Esophagus muscularis mucosa (tissue), 4 donors: ENCODE measurements around the gene NDEL1. TPM values are rescaled to one million over a fixed set of nuclear protein-coding genes. Genes with fewer than 3 reads are reported as not detected.
A peak's percentile ranks its signal among the peaks of the same experiment; 100 is the strongest.

ENCODE experiments used
- DNase-seq: peaks from one replicate; pipeline ENCODE4 v3.0.0-alpha.2; 2017; ENCODE audit errors: extremely low spot score
- H3K27ac ChIP-seq, 4 donors: fragments of 200-600 bp; sonication (generic); replicated peaks in 1 of 4; 1 replicate in 3 of 4; 2 replicates in 1 of 4; pipeline ENCODE4 v1.5.1; 2016 to 2019; ENCODE audit warnings: mild to moderate bottlenecking in 1 of 4
- H3K27me3 ChIP-seq, 4 donors: fragments of 200-600 bp; sonication (generic); one replicate each; pipeline versions ENCODE4 v1.5.1 to v1.6.0; 2016 to 2019
- H3K36me3 ChIP-seq, 4 donors: fragments of 200-600 bp; sonication (generic); one replicate each; pipeline ENCODE4 v1.5.1; 2016 to 2019
- H3K4me1 ChIP-seq, 4 donors: fragments of 200-600 bp; sonication (generic); one replicate each; pipeline ENCODE4 v1.5.1; 2016 to 2019
- H3K4me3 ChIP-seq, 4 donors: fragments of 200-600 bp; sonication (generic); 1 replicate in 2 of 4; 2 replicates in 2 of 4; pipeline ENCODE4 v1.5.1; 2016 to 2019; ENCODE audit warnings: mild to moderate bottlenecking in 4 of 4, moderate library complexity in 1 of 4
- H3K9me3 ChIP-seq, 4 donors: fragments of 200-600 bp; sonication (generic); 1 replicate in 3 of 4; 2 replicates in 1 of 4; pipeline ENCODE4 v1.5.1; 2016 to 2019
- EP300 ChIP-seq: sonication (generic); formaldehyde crosslinking; IDR thresholded peaks from one replicate; pipeline ENCODE4 v1.6.1; 2017; ENCODE audit warnings: antibody characterized with exemption
- POLR2A ChIP-seq: fragments of 450-650 bp; IDR thresholded peaks from one replicate; pipeline ENCODE4 v1.6.1; 2017; ENCODE audit warnings: antibody characterized with exemption, moderate library complexity, mild to moderate bottlenecking, low read depth
- POLR2AphosphoS5 ChIP-seq, 2 donors: sonication (generic); formaldehyde crosslinking; IDR thresholded peaks; one replicate each; pipeline ENCODE4 v1.6.1; 2017; ENCODE audit warnings: antibody characterized with exemption in 2 of 2
- WGBS: methylation state at CpG from one replicate; pipeline ENCODE4 v1.1.5; 2018; 5-methylcytosine and 5-hydroxymethylcytosine counted together
- intact Hi-C: fragments of 100-400 bp; cut with DNase I; formaldehyde crosslinking; loops from one replicate; pipeline ENCODE4 v1.15.1; 2023
- total RNA-seq, 4 donors: library from RNA; depleted of rRNA; stranded (reverse); fragments of >200 nt; gene quantifications; one replicate each; pipeline versions ENCODE4 v1.1.0 to v1.2.1, GENCODE V29; 2016
- TF ChIP-seq, protein P1 (sequence below), 3 experiments: fragments of 200-600 bp in 2 of 3; fragments of 450-650 bp in 1 of 3; sonication (generic) in 2 of 3; IDR thresholded peaks; one replicate each; pipeline ENCODE4 v1.5.1; 2017 to 2019; ENCODE audit warnings: antibody characterized with exemption in 3 of 3, mild to moderate bottlenecking in 2 of 3, moderate library complexity in 1 of 3

Gene NDEL1
- total RNA-seq, 4 donors from 2014 or later: 48.2 to 80.8 (median 55.5) TPM

DNA sequence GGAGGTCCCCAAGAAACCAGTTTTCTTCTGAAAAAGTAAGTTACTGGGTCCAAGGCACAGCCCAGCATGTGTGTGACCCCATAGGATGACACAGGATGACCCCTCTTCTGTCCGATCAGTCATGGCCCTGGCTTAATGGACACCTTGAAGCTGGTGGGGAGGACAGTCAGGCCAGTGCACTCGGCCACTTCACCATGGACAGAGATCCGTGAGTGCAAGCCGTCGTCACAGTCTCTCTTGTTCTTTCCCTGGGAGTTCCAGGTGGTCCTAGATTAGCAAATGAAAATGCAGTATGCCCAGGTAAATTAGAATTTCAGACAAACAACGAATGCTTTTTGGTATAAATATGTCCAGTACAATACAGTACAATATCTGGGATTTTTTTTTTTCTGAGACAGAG lies 36.7 kb upstream of the NDEL1 start:
- Histone ChIP-seq H3K27ac (no peak overlapping the region), H3K27me3 (peaks cover 0 to 61% (median 20%) of the 10 kb centered on the region in 4 donors), H3K4me1 (no peaks in the 10 kb centered on the region), H3K9me3 (no peaks in the 10 kb centered on the region), H3K4me3 (no peak overlapping the region), H3K36me3 (no peaks in the 10 kb centered on the region)
- intact Hi-C loops: no loop called here
- 70% methylated on average over 6 of the region's 6 CpGs for WGBS
- DNase-seq: no peak
- TF ChIP-seq EP300 (no peak), POLR2A (no peak), POLR2AphosphoS5 (IDR thresholded peaks at IDR 0.05) (no peak)

DNA sequence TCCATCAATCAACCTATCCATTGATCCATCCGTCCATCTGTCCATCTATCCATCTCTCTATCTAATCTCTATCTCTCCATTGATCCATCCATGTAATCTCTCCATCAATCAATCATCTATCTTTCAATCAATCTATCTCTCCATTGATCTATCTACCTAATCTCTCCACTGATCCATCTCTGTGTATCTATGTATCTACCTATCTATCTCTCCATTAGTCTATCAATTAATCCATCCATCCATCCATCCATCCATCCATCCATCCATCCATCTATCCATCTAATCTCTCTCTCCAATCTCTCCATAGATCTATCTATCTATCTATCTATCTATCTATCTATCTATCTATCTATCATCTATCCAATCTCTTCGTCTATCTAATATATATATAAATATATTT lies 34.6 kb upstream of the NDEL1 start:
- H3K27me3 ChIP-seq: peaks cover 0 to 57% (median 11%) of the 10 kb centered on the region in 4 donors
- H3K27ac ChIP-seq: no peak overlapping the region
- no peak for DNase-seq
- H3K36me3 ChIP-seq: no peaks in the 10 kb centered on the region
- intact Hi-C loops: no loop called here
- no peaks in the 10 kb centered on the region for H3K9me3 ChIP-seq
- no peak for TF ChIP-seq EP300
- TF ChIP-seq, protein P1, sequence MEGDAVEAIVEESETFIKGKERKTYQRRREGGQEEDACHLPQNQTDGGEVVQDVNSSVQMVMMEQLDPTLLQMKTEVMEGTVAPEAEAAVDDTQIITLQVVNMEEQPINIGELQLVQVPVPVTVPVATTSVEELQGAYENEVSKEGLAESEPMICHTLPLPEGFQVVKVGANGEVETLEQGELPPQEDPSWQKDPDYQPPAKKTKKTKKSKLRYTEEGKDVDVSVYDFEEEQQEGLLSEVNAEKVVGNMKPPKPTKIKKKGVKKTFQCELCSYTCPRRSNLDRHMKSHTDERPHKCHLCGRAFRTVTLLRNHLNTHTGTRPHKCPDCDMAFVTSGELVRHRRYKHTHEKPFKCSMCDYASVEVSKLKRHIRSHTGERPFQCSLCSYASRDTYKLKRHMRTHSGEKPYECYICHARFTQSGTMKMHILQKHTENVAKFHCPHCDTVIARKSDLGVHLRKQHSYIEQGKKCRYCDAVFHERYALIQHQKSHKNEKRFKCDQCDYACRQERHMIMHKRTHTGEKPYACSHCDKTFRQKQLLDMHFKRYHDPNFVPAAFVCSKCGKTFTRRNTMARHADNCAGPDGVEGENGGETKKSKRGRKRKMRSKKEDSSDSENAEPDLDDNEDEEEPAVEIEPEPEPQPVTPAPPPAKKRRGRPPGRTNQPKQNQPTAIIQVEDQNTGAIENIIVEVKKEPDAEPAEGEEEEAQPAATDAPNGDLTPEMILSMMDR (IDR thresholded peaks at IDR 0.05): no peak
- no peak for TF ChIP-seq POLR2AphosphoS5 (IDR thresholded peaks at IDR 0.05)
- no peak for TF ChIP-seq POLR2A
- no peak overlapping the region for H3K4me3 ChIP-seq
- 86% methylated on average over 2 of the region's 2 CpGs for WGBS
- H3K4me1 ChIP-seq: no peaks in the 10 kb centered on the region

DNA sequence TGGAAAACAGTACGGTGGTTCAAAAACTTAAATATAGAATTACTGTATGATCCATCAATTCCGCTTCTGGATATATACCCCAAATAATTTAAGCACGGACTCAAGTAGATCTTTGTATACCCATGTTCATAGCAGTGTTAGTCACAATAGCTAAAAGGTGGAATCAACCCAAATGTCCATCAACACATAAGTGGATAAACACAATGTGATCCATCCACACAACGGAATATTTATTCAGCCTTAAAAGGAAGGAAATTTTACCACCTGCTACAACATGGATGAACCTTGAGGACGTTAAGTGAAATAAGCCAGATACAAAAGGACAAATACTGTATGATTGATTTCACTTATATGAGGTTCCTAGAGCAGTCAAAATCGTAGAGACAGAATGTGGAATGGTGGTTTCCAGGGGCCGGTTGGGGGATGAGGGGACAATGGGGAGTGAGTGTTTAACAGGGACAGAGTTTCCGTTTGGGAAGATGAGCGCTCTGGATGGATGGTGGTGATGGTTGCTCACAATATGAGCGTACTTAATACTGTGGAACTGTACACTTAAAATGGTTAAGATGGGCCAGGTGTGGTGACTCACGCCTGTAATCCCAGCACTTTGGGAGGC lies 32.7 kb upstream of the NDEL1 start:
- H3K36me3 ChIP-seq: no peaks in the 10 kb centered on the region
- TF ChIP-seq POLR2A (no peak), POLR2AphosphoS5 (IDR thresholded peaks at IDR 0.05) (no peak), EP300 (no peak)
- TF ChIP-seq, protein P1 (IDR thresholded peaks at IDR 0.05): no peak
- H3K9me3 ChIP-seq: no peaks in the 10 kb centered on the region
- no peak overlapping the region for H3K27ac ChIP-seq
- H3K27me3 ChIP-seq: peaks cover 0 to 44% (median 2%) of the 10 kb centered on the region in 4 donors
- no peak for DNase-seq
- no peaks in the 10 kb centered on the region for H3K4me1 ChIP-seq
- no peak overlapping the region for H3K4me3 ChIP-seq
- intact Hi-C loops: no loop called here
- WGBS: 55% methylated on average over 11 of the region's 11 CpGs

DNA sequence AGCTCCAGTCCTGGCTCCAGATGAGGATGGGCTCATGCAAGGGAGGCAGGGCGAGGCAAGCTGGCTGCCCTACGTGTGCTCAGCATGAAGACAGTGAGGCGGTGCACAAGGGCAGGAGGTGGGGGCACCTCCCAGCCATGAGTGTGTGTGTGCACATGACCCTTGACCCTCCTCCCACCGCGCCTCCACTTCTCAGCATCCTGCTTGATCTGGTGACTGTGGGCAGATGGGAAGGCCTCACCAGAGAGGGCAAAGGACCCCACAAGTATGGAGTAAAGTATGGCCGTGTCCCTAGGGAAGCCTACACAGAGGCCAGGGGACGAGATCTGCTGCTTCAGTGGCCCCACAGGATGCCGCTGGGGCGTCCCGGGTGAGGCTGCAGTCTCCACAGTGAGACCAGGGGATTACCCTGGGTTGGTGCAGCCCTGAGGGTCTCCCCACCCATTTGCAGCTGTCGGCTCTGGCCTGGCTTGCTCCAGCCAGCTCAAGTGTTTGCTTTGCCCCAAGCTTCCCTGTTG lies 30.1 kb upstream of the NDEL1 start:
- no peak for DNase-seq
- Histone ChIP-seq H3K36me3 (no peaks in the 10 kb centered on the region), H3K27ac (no peak overlapping the region), H3K4me3 (no peak overlapping the region), H3K27me3 (peaks cover 0 to 38% (median 2%) of the 10 kb centered on the region in 4 donors), H3K9me3 (no peaks in the 10 kb centered on the region), H3K4me1 (peaks cover 0 to 7% (median 6%) of the 10 kb centered on the region in 4 donors)
- no peak for TF ChIP-seq POLR2A
- TF ChIP-seq EP300: no peak
- TF ChIP-seq POLR2AphosphoS5 (IDR thresholded peaks at IDR 0.05): no peak
- TF ChIP-seq, protein P1 (IDR thresholded peaks at IDR 0.05): no peak
- intact Hi-C loops: no loop called here
- WGBS: 72% methylated on average over 5 of the region's 11 CpGs

DNA sequence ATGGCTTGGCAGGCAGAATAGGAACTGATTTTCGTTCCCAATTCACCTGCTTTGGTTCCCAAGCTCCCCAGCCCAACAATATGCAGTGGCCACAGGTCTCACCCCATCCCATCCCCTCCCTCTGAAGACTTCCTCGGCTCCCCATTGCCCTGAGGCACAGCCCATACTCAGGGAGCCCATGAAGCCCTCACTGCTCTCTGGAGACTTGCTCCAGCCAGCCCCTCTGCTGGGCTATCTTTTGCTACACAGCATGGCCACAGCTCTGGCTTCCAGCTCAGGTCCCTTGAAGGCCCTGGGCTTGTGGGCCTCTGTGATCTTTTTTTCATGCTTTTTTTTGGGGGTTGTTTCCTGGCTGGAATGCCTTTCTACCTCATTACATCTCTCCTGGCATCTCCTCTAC lies 29.5 kb upstream of the NDEL1 start:
- H3K27me3 ChIP-seq: peaks cover 0 to 38% (median 0%) of the 10 kb centered on the region in 4 donors
- H3K27ac ChIP-seq: no peak overlapping the region
- H3K4me1 ChIP-seq: peaks cover 0 to 8% (median 7%) of the 10 kb centered on the region in 4 donors
- TF ChIP-seq, protein P1 (IDR thresholded peaks at IDR 0.05): no peak
- TF ChIP-seq EP300 (no peak), POLR2A (no peak), POLR2AphosphoS5 (IDR thresholded peaks at IDR 0.05) (no peak)
- intact Hi-C loops: no loop called here
- 74% methylated on average over 2 of the region's 2 CpGs for WGBS
- H3K36me3 ChIP-seq: no peaks in the 10 kb centered on the region
- no peak overlapping the region for H3K4me3 ChIP-seq
- H3K9me3 ChIP-seq: no peaks in the 10 kb centered on the region
- peak; percentile 77 for DNase-seq
